ENCODE measurements around the gene SREK1IP1. TPM values are rescaled to one million over a fixed set of nuclear protein-coding genes. Genes with fewer than 3 reads are reported as not detected.

Gene SREK1IP1
- total and polyA plus RNA-seq, 7 donors: 4.6 to 11.1 (median 6.9) TPM

GRCh38 chr5:64690417-64691151 is 77.9 kb downstream of the SREK1IP1 start, which contains the start of gene SHISAL2B:
Gene SHISAL2B (plus strand): TSS chr5:64690503. CDS start chr5:64690624, 121 bp downstream.
- H3K9me3 ChIP-seq: no peaks in the 10 kb centered on the region
- ATAC-seq (peak; percentile 25 to 76 (median 50)), DNase-seq (peak in 1 of 2 donors; percentile 51)
- H3K4me1 ChIP-seq: no peaks in the 10 kb centered on the region
- 0 to 1% (median 0%) methylated on average over 54 to 71 of the region's 71 CpGs for WGBS, 3 donors
- H3K27me3 ChIP-seq (ENCODE audit: insufficient read depth in 3 of 3, low read length in 2 of 3): peaks cover 0 to 29% (median 10%) of the 10 kb centered on the region in 3 donors
- intact Hi-C loops (cut with DNase I): no loop called here
- no peak within 1 kb of the TSS for H3K27ac ChIP-seq
- H3K4me3 ChIP-seq: peak within 1 kb of the TSS; percentile 67
- no peaks in the 10 kb centered on the region for H3K36me3 ChIP-seq (ENCODE audit: insufficient read depth in 1 of 2, low read depth in 1 of 2)
- no peak for TF ChIP-seq CTCF (IDR thresholded peaks at IDR 0.05)

GRCh38 chr5:64690104-64690416 is 78.4 kb downstream of the SREK1IP1 start:
- TF ChIP-seq CTCF (IDR thresholded peaks at IDR 0.05): no peak
- Histone ChIP-seq H3K36me3 (ENCODE audit: insufficient read depth in 1 of 2, low read depth in 1 of 2) (no peaks in the 10 kb centered on the region), H3K4me1 (no peaks in the 10 kb centered on the region), H3K27ac (no peak overlapping the region), H3K4me3 (peak overlapping the region; percentile 67), H3K27me3 (ENCODE audit: insufficient read depth in 3 of 3, low read length in 2 of 3) (peaks cover 0 to 29% (median 10%) of the 10 kb centered on the region in 3 donors), H3K9me3 (no peaks in the 10 kb centered on the region)
- DNase-seq: no peak
- intact Hi-C loops (cut with DNase I): no loop called here
- no peak for ATAC-seq
- WGBS, 3 donors: 2 to 3% (median 2%) methylated on average over 9 of the region's 9 CpGs

GRCh38 chr5:64688965-64689364 is 79.5 kb downstream of the SREK1IP1 start:
- DNase-seq: no peak

GRCh38 chr5:64688391-64688790 is 80.1 kb downstream of the SREK1IP1 start:
- no peak for TF ChIP-seq CTCF (IDR thresholded peaks at IDR 0.05)
- intact Hi-C loops (cut with DNase I): no loop called here

More at GRCh38 chr5:64688965-64689364, 79.5 kb downstream of the SREK1IP1 start:
- ATAC-seq: no peak
- Histone ChIP-seq H3K27ac (no peak overlapping the region), H3K9me3 (no peaks in the 10 kb centered on the region), H3K27me3 (ENCODE audit: insufficient read depth in 3 of 3, low read length in 2 of 3) (peaks cover 0 to 29% (median 10%) of the 10 kb centered on the region in 3 donors), H3K4me3 (no peak overlapping the region), H3K4me1 (no peaks in the 10 kb centered on the region), H3K36me3 (ENCODE audit: insufficient read depth in 1 of 2, low read depth in 1 of 2) (no peaks in the 10 kb centered on the region)
- intact Hi-C loops (cut with DNase I): no loop called here
- TF ChIP-seq CTCF (IDR thresholded peaks at IDR 0.05): no peak
- 78 to 84% (median 82%) methylated on average over 3 of the region's 3 CpGs for WGBS, 3 donors

More at GRCh38 chr5:64688391-64688790, 80.1 kb downstream of the SREK1IP1 start:
- Histone ChIP-seq H3K27ac (no peak overlapping the region), H3K9me3 (no peaks in the 10 kb centered on the region), H3K4me1 (no peaks in the 10 kb centered on the region), H3K36me3 (ENCODE audit: insufficient read depth in 1 of 2, low read depth in 1 of 2) (no peaks in the 10 kb centered on the region), H3K27me3 (ENCODE audit: insufficient read depth in 3 of 3, low read length in 2 of 3) (peaks cover 0 to 29% (median 10%) of the 10 kb centered on the region in 3 donors), H3K4me3 (no peak overlapping the region)
- no peak for ATAC-seq
- 58 to 66% (median 62%) methylated on average over 3 of the region's 3 CpGs for WGBS, 3 donors
- no peak for DNase-seq
